Stimulated activated CD8-positive, alpha-beta memory T cell treated with anti-CD3 and anti-CD28 coated beads, Interleukin-2, amount 100 ng/mL, for 48 hours (primary cell): ENCODE data around the gene DCUN1D2.

Experiments used
- DNase-seq, 2 donors: peaks; one replicate each; pipeline ENCODE4 v3.0.0-alpha.2; 2020; ENCODE audit warnings: low read depth in 2 of 2

The DCUN1D2 gene

DNA sequence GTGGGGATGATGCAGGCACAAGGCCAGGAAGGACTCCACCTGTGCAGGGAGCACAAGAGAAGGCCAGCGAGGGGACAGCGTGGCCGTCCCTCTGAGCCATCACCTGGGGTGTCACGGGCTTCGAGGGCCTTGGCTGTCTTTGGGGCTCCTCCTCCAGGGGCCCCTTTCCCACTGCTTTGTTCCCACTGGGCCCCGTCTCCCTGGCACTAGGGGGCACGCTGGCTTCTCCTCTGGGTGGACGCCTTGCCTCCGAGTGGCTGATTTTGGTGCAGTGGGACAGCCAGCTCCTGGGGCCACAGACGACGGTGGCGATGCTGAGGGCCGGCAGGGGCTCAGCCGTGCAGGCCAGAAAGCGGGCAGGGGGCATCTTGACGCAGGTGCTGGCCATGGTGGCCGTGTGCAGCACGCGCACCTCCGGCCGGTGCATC lies 83.4 kb downstream of the DCUN1D2 start:
- no peak for DNase-seq

DNA sequence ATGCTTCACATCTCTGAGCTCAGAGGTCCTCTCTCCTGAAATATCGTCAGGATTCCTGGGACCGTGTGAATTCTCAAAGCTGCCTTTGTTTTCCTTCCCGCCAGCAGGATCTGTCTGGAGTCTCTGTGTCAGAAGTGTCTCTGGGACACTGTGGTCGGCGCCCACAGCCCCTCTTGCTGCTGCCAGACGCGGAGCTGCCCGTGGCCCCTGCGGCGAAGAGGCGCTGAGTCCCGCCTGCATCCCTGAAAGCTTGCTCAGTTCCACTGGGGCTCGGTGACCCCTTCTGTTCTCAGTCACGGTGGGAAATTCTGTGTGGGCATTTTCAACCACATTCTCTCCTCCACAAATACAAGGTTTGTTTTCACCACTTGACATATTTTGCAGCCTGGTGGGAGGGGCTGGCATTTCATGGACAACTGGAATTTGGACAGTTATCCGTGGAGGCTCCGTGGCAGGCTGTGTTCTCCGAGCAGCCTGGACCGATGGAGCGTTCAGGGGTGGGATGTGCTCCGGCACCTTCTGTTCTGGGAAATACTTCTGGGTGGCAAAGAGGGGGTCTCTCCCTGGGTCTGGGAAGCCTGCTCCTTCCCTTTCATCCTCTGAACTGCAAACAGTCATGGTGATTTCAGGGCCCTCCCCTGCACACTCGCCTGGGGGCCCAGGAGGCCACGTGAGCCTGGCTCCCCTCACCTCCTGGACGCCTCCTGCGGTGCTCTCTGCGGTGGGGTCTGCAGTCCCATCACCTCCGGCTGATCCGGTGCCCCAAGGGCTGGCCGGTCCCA lies 84.0 kb downstream of the DCUN1D2 start:
- no peak for DNase-seq
